ENCODE measurements around the gene AFAP1. TPM values are rescaled to one million over a fixed set of nuclear protein-coding genes. Genes with fewer than 3 reads are reported as not detected.

Gene AFAP1
- total RNA-seq, 1 experiment from 2014 or later = 23.6 TPM

GRCh38 chr4:7737752-7738457, 201.8 kb downstream of the AFAP1 start:
- DNase-seq (ENCODE audit: low spot score) = no peak
- no peak for ATAC-seq
- H3K9me3 Mint-ChIP-seq = no peaks in the 10 kb centered on the region
- ChIA-PET POLR2A (no interaction called here), CTCF (no interaction called here)
- no peaks in the 10 kb centered on the region for H3K36me3 Mint-ChIP-seq
- no peak for TF ChIP-seq CREB1 (CRISPR knock-in tag; IDR thresholded peaks at IDR 0.05)
- no peak for TF ChIP-seq ZBTB21 (CRISPR knock-in tag; IDR thresholded peaks at IDR 0.05; ENCODE audit: borderline replicate concordance)
- TF ChIP-seq ESRRA (CRISPR knock-in tag; IDR thresholded peaks at IDR 0.05; ENCODE audit: borderline replicate concordance) = no peak
- TF ChIP-seq RORB (CRISPR knock-in tag; IDR thresholded peaks at IDR 0.05) = no peak
- no peaks in the 10 kb centered on the region for H3K27me3 Mint-ChIP-seq (ENCODE audit: low read depth)
- H3K4me1 Mint-ChIP-seq = no peaks in the 10 kb centered on the region
- H3K4me3 Mint-ChIP-seq = no peak overlapping the region
- H3K27ac Mint-ChIP-seq = no peak overlapping the region

GRCh38 chr4:7737268-7737645, 202.4 kb downstream of the AFAP1 start:
- Mint-ChIP-seq H3K27me3 (ENCODE audit: low read depth) (no peaks in the 10 kb centered on the region), H3K4me3 (no peak overlapping the region), H3K4me1 (no peaks in the 10 kb centered on the region), H3K27ac (no peak overlapping the region), H3K9me3 (no peaks in the 10 kb centered on the region), H3K36me3 (no peaks in the 10 kb centered on the region)
- DNase-seq (ENCODE audit: low spot score) (no peak), ATAC-seq (no peak)
- ChIA-PET CTCF (no interaction called here), POLR2A (no interaction called here)
- no peak for TF ChIP-seq NFE2L1 (CRISPR knock-in tag; IDR thresholded peaks at IDR 0.05)
- TF ChIP-seq, protein P1, sequence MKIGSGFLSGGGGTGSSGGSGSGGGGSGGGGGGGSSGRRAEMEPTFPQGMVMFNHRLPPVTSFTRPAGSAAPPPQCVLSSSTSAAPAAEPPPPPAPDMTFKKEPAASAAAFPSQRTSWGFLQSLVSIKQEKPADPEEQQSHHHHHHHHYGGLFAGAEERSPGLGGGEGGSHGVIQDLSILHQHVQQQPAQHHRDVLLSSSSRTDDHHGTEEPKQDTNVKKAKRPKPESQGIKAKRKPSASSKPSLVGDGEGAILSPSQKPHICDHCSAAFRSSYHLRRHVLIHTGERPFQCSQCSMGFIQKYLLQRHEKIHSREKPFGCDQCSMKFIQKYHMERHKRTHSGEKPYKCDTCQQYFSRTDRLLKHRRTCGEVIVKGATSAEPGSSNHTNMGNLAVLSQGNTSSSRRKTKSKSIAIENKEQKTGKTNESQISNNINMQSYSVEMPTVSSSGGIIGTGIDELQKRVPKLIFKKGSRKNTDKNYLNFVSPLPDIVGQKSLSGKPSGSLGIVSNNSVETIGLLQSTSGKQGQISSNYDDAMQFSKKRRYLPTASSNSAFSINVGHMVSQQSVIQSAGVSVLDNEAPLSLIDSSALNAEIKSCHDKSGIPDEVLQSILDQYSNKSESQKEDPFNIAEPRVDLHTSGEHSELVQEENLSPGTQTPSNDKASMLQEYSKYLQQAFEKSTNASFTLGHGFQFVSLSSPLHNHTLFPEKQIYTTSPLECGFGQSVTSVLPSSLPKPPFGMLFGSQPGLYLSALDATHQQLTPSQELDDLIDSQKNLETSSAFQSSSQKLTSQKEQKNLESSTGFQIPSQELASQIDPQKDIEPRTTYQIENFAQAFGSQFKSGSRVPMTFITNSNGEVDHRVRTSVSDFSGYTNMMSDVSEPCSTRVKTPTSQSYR (CRISPR knock-in tag; IDR thresholded peaks at IDR 0.05) = no peak
- no peak for TF ChIP-seq IRF1 (CRISPR knock-in tag; IDR thresholded peaks at IDR 0.05)
- no peak for TF ChIP-seq ATF1 (CRISPR knock-in tag; IDR thresholded peaks at IDR 0.05)
- no peak for TF ChIP-seq ZMAT4 (CRISPR knock-in tag; IDR thresholded peaks at IDR 0.05)

DNA sequence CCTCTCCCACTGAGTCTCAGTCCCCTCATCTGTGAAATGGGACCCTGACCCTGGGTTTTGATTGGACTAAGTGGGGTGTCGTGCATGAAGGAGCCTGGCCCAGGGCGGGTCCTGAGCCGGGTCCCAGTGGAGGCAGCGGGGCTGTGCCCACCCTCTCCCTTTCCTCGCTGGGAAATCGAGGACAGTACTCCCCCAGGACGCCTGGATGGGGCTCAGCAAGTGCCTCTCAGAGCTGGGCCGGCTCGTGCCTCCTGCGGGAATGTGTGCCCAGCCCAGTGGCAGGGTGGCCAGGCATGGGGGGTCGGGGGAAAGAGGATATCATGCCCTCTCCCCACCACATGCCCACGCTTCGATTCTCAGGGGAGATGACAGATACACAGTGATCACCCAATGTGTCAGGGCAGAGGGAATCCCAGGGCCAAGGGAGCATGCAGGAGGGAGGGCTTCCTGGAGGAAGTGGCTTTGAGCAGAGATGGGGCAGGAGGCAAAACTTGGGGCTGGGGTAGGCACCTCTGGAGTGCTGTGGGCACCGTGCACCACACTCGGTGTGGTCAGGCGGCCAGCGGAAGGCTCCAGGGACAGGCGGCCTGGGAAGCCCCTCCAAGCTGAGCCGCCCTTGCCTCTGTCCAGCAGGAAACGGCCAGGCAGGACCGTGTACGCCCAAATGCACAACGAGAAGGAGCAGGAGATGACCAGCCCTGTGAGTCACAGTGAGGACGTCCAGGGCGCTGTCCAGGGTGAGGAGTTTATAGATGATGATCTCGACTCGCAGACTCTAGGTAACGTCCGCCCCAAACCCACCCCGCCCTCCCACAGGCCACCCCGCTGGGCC, 203.0 kb downstream of the AFAP1 start:
- Mint-ChIP-seq H3K27me3 (ENCODE audit: low read depth) (no peaks in the 10 kb centered on the region), H3K4me3 (no peak overlapping the region), H3K27ac (no peak overlapping the region), H3K4me1 (no peaks in the 10 kb centered on the region), H3K9me3 (no peaks in the 10 kb centered on the region), H3K36me3 (no peaks in the 10 kb centered on the region)
- DNase-seq (ENCODE audit: low spot score) (no peak), ATAC-seq (no peak)
- ChIA-PET CTCF (interaction anchor here (1.1 kb wide), 1 partner anchor 17 kb away, joined by 4 read pairs; no protein-coding TSS in a partner anchor), POLR2A (no interaction called here)
- TF ChIP-seq, protein P2, sequence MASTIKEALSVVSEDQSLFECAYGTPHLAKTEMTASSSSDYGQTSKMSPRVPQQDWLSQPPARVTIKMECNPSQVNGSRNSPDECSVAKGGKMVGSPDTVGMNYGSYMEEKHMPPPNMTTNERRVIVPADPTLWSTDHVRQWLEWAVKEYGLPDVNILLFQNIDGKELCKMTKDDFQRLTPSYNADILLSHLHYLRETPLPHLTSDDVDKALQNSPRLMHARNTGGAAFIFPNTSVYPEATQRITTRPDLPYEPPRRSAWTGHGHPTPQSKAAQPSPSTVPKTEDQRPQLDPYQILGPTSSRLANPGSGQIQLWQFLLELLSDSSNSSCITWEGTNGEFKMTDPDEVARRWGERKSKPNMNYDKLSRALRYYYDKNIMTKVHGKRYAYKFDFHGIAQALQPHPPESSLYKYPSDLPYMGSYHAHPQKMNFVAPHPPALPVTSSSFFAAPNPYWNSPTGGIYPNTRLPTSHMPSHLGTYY (CRISPR knock-in tag; IDR thresholded peaks at IDR 0.05) = no peak
- TF ChIP-seq ELF4 (CRISPR knock-in tag; IDR thresholded peaks at IDR 0.05; ENCODE audit: low read depth) = no peak
- no peak for TF ChIP-seq HMGXB4 (CRISPR knock-in tag; IDR thresholded peaks at IDR 0.05)
- TF ChIP-seq NR3C1 (CRISPR knock-in tag; conservative IDR thresholded peaks at IDR 0.05; ENCODE audit: low read depth) = no peak
- no peak for TF ChIP-seq AFF4 (CRISPR knock-in tag; IDR thresholded peaks at IDR 0.05; ENCODE audit: borderline replicate concordance)
- no peak for TF ChIP-seq ZNF317 (CRISPR knock-in tag; IDR thresholded peaks at IDR 0.05; ENCODE audit: borderline replicate concordance, low read depth)
- no peak for TF ChIP-seq ZBTB21 (CRISPR knock-in tag; IDR thresholded peaks at IDR 0.05; ENCODE audit: borderline replicate concordance)
- TF ChIP-seq IRF2 (CRISPR knock-in tag; IDR thresholded peaks at IDR 0.05; ENCODE audit: borderline replicate concordance, low read depth) = no peak
- TF ChIP-seq PRRX2 (CRISPR knock-in tag; IDR thresholded peaks at IDR 0.05) = no peak
- TF ChIP-seq NFATC4 (CRISPR knock-in tag; IDR thresholded peaks at IDR 0.05) = no peak
- TF ChIP-seq ZNF263 (CRISPR knock-in tag; IDR thresholded peaks at IDR 0.05; ENCODE audit: low read depth) = no peak
